DOHH2 (cell line): ENCODE data around the gene COL4A2.

Experiments
- EZH2phosphoT487 ChIP-seq: fragments of 200-600 bp; sonication (generic); IDR thresholded peaks from 2 replicates; pipeline ENCODE4 v1.6.1; 2017; ENCODE audit warnings: borderline replicate concordance, mild to moderate bottlenecking, antibody characterized with exemption, low read length, moderate library complexity, mixed read lengths
- TF ChIP-seq, protein P1 (sequence below): fragments of 200-600 bp; sonication (generic); IDR thresholded peaks from one replicate; pipeline ENCODE4 v1.5.1; 2014; ENCODE audit warnings: antibody characterized with exemption, mild to moderate bottlenecking, low read depth, low read length; ENCODE audit not compliant: poor library complexity, severe bottlenecking

GRCh38 chr13:110258876-110259631, 48.0 kb upstream of the COL4A2 start:
- TF ChIP-seq, protein P1, sequence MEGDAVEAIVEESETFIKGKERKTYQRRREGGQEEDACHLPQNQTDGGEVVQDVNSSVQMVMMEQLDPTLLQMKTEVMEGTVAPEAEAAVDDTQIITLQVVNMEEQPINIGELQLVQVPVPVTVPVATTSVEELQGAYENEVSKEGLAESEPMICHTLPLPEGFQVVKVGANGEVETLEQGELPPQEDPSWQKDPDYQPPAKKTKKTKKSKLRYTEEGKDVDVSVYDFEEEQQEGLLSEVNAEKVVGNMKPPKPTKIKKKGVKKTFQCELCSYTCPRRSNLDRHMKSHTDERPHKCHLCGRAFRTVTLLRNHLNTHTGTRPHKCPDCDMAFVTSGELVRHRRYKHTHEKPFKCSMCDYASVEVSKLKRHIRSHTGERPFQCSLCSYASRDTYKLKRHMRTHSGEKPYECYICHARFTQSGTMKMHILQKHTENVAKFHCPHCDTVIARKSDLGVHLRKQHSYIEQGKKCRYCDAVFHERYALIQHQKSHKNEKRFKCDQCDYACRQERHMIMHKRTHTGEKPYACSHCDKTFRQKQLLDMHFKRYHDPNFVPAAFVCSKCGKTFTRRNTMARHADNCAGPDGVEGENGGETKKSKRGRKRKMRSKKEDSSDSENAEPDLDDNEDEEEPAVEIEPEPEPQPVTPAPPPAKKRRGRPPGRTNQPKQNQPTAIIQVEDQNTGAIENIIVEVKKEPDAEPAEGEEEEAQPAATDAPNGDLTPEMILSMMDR, result no peak
- no peak for TF ChIP-seq EZH2phosphoT487
